SK-N-MC (cell line): ENCODE results near the gene NNAT.

Source experiments
- EZH2 ChIP-seq: fragments of 200-600 bp; sonication (generic); IDR thresholded peaks from one replicate; pipeline ENCODE4 v1.6.1; 2017; ENCODE audit warnings: antibody characterized with exemption
- FOXP2 ChIP-seq: optimal IDR thresholded peaks from 2 replicates; pipeline ENCODE3; 2011; ENCODE audit warnings: mild to moderate bottlenecking, moderate library complexity; ENCODE audit not compliant: insufficient read depth; ENCODE audit errors: extremely low read length, control extremely low read depth
- POLR2AphosphoS5 ChIP-seq: IDR thresholded peaks from 2 replicates; pipeline ENCODE4 v1.6.1; 2012; ENCODE audit warnings: mild to moderate bottlenecking, low read depth, low read length, borderline replicate concordance

DNA sequence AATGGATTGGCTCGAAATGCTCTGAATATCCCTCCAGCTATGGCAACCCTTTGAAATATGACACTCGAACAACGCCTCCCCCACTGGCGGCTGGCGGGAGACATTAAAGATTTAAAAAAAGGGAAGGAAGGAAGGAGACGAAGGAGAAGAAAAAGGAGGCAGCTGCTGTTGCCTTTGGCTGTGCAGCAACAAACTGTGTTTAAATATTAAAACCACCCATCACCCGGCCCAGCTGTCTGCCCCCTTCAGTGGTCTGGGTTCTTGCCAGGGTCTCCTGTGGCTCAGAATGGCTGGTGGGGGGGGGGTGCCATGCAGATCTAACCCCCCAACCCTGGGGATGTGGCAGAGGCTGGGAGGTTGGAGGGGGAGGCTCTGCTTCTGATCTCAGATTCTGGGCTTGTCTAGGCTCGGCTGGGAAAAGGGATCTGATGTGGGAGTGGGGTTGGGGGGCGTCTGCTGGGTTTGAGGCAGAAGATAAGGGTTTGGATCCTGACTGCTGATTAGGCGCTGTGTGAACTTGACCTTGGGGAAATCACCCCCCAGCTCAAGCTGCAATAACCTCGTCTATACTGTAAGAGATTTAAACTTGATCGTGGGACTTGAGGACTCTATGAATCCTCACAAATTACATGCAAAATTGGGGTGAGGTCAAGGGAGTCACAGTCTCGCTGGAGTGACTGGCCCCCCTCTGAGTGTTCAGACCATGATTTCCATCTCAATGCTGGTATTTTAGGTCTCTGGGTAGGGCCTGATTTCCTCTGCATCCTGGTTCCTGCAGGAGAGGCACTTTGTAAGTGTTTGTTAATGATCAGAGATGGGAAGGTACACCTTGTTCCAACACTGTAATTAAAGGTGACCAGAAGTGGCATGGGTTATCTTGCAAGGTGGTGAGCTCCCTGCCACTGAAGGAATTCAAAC lies 46.9 kb downstream of the NNAT start:
- TF ChIP-seq EZH2 = no peak
- TF ChIP-seq POLR2AphosphoS5 = 0 out of 2 replicates have a peak, but pooled peaks have one; percentile 16
- no peak for TF ChIP-seq FOXP2
